HG03575 (cell line): ENCODE results near the gene NDUFAF7.
"Not testable (repeated sequence)": the region's sequence is repeated elsewhere in the genome, so short reads cannot be mapped to it uniquely, and the experiment has no call there.

ENCODE experiments used
- ATAC-seq: cut with Tn5 transposase; IDR thresholded peaks from one replicate; pipeline ENCODE4 v1.9.1; 2021; ENCODE audit not compliant: unreplicated experiment, insufficient number of reproducible peaks, low FRiP score; ENCODE audit errors: extremely low read depth

Gene NDUFAF7

DNA sequence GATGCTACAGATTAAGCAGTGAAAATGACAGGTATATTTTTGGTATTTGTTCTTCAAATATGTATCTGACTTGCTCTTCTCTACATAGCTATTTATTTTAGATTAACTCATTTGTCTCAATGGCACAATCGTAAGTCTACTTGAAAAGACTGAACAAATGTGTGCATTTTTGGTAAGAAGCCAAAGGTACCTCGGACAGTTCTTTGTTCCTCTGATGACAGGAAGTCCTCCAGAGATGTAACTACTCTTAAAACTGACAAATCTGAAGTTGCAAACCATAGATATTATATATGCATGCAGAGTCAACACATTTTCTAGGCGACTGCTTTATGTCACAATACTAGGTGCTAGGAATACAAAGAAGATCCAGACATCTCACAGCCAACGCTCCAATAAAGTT is 36.7 kb downstream of the NDUFAF7 start:
- ATAC-seq: no peak

DNA sequence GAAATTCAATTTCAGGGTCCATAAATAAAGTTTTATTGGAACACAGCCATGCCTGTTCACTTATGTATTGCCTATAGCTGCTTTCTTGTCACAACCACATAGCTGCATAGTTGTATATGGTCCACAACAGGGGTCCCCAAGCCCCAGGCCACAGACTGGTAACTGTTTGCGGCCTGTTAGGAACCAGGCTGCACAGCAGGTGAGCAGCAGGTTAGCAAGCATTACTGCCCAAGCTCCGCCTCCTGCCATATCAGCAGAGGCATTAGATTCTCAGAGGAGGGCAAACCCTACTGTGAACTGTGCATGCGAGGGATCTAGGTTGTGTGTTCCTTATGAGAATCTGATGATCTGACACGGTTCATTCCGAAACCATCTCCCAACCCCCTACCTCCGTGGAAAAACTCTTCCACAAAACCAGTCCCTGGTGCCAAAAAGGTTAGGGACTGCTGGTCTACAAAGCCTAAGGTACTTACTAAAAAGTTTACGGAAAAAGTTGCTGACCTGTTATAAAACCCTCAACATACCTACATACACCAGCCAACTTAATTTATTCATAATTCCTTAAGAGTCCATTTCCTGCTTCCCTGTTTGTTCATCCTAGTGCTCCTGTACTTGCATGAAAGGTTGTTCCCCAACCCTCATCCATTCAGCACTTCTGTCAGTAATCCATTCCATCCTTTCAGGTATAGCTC is 40.1 kb downstream of the NDUFAF7 start:
- no peak for ATAC-seq

DNA sequence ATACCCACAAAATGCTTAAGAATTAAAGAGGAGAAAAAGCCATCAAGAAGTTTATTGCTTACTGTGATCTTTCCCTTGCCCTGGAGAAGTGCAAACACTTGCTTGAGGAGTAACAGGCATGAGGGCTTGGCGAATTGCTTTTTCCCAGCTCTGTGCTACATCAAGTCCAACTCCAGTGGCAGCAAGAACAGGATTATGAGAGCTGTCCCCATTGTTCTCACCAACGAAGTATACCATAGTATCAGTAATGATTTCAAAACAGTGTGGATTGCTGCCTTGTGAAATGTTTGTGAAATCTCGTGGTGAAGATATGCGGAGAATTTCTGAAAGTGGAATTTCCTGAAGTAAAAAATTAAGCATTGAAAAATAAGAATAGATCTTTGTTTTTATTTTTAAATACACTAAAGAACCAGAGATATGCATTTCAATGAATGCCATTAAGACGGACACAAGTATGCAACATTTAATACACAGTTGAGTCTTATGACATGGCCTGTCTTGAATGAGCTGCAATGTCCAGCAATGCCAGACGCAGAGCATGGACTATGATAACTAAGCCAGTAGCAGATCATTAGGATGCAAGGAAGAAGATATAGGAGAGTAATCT is 43.0 kb downstream of the NDUFAF7 start:
- ATAC-seq: no peak

DNA sequence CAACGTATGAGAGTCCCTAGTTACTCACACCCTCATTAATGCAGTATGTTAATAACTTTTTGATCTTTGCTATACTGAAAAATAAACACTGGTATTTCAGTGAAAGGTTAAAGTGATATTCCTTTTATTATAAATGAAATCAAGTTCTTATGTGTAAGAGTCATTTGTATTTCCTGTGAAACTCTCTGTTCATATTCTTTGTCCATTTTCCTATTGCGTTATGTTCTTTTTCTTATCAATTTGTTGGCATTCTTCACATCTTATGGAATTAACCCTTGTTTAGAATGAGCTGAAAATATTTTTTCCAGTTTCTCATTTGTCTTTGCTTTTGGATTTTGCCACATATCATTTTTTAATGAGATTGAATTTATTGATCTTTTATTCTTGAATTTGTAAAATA is 44.8 kb downstream of the NDUFAF7 start:
- ATAC-seq: no peak

DNA sequence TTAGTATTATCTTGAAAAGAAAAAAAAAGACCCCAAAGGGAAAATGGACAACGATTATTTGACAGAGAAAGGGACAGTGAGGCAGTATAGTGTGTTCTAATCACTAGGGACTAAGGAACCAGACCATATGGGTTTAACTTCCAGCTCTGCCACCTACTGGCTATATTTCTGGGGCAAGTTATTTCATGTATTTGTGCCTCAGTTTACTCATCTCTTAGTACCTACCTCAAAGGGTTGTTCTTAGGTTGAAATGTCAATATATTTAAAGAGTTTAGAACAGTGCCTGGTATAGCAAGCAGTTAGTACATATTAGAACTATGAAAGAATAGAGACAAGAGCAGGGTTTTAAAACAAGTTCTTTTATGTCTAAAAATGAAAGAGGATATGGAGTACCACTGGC is 50.5 kb downstream of the NDUFAF7 start:
- no peak for ATAC-seq

DNA sequence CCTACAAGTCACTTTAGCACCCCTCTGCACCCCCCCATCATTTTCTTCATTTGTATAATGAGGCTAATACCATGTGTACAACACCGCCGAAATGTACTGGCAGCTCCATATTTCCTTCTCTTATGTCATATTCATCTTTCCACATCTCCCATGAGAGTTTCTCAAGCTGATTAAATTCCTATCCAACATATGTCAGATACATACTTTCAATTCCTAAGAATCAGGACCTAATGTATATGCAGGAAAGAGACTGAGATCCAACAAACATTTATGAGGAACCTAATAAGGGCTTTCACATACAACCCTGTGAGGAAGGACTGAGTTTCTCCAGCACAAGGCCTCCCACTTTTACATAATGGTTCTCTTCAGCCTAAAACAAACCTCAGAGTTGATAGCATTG is 51.3 kb downstream of the NDUFAF7 start:
- no peak for ATAC-seq

DNA sequence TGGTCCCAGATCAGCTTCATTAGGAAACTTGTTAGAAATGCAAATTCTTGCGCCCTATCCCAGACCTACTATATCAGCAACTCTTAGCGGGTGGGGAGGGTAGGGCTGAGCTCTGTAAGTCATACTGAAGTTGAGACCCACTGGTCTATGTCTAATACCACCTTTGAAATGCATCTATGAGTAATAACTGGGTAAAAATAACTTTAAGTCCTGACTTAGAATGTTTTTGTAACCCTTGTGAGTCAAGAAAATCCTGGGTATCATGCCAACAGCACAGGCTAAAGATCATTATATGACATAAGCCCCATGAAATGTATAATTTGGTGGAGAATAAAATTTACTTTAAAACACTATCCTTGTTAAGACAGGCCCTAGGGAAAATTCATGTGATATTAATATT is 51.7 kb downstream of the NDUFAF7 start:
- ATAC-seq: no peak

DNA sequence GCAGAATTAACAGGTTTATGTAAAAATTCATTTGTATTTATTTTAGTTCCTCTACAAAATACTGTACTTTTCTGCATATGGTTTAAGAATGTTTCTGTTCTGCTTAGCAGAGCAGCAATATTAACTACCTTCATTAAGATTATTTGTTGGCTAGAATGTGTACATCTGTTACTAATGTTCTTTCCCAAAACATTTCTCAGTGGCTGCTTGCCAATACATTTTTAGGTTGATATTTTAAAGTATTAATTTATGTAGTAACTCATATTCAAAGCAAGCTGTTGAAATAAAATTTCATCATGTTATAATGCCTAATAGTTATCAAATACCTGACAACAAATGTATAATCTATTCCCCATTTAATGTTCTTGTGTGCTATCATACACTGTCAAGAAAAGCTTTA is 52.9 kb downstream of the NDUFAF7 start:
- ATAC-seq: no peak

DNA sequence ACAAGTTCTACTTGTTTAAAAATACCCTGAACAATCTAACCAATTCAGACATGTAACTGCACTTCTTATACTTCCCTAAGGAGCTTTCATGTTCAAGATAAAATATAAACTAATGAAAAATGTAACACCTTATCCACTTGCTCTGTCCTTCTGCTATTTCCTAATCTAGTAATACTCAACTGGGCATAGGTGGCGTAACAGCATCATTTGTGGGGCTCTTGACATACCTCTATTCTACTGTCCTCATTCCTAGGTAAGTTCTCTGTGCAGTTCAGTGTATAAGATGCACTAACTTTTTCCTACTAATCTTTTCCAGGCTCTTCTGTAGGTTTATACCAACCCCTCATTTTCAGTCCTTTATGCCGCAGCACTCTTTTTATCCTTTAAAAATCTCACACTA is 56.5 kb downstream of the NDUFAF7 start:
- no peak for ATAC-seq

DNA sequence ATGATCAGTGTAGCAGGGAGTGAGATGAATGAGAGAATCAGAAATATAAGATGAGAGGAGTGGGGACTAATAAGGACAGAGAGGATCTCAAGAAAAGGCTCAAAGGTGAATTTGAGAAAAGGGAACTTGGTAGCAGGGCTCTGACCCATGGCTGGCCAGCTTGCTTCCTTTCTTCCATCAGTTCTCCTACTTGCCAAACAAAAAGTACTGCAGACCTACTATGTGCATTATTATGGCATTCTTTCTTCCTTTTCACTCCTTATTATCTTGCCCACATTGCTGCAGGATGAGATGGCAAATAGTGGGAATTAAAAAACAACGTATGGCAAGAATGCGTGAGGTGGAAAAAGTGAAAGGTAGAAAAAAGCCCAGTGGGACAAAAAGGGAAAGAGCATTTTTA is 60.2 kb downstream of the NDUFAF7 start:
- ATAC-seq: no peak

DNA sequence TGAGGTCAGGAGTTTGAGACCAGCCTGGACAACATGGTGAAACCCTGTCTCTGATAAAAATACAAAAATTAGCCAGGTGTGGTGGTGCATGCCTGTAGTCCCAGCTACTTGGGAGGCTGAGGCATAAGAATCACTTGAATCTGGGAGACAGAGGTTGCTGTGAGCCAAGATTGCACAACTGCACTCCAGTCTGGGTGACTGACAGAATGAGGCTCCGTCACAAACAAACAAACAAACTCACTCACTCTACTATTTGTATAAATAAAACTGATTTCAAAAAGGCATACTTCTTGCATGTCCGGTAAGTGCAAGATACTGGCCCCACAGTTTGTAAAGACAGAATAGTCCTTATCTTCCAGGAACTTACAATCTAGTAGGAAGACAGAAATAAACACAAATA is 63.4 kb downstream of the NDUFAF7 start:
- not testable (repeated sequence) for ATAC-seq

DNA sequence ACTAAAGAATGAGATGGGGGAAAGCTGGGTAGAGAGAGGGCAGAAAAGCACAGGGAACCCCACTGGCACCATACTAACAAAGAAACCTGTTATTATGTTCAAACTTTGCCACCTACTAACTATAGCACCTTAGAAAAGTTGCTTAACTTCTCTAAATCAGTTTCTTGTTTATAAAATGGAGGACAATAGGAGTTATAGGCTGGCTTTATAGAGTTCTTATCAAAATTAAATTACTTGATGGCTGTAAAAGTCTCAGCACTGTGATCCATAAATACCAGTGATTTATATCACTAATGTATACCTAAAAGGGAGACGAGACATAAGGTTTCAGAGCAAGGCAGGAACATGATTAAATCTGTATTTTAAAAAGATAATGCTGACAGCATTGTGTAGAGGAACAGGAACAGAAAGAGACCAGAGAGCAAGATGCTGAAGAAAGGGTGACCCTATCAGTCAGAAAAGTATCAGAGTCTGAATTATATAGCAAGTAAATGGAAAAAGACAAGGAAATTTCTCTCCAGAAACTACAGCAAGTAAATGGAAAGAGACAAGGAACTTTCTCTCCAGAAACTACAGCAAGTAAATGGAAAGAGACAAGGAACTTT is 64.1 kb downstream of the NDUFAF7 start:
- no peak for ATAC-seq

DNA sequence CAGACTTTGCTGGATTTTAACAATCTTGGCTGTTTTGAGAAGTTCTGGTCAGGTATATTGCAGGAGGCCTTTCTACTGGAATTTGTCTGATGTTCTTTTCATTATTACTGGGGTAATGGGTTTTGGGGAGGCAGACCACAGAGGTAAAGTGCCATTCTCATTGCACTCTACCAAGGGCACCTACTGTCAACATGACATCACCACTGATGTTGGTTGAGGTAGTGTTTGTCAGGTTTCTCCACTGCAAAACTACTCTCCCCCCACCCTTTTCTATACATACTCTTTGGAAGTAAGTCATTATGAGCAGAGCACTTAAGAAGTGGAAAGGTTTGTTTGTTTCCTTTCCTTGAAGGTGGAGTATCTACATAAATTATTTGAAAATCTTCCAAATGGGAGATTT is 66.2 kb downstream of the NDUFAF7 start:
- ATAC-seq: no peak
